Peyer's patch (tissue), 4 donors: ENCODE data around the gene HCST.

Experiments used
- POLR2A ChIP-seq, 2 donors: fragments of 450-650 bp; IDR thresholded peaks; one replicate each; pipeline ENCODE4 v1.5.1; 2017; ENCODE audit warnings: antibody characterized with exemption in 2 of 2, mild to moderate bottlenecking in 2 of 2, moderate library complexity in 2 of 2
- TF ChIP-seq, protein P1 (sequence below), 6 experiments: fragments of 450-650 bp in 4 of 6; fragments of 200-600 bp in 2 of 6; sonication (generic) in 1 of 6; IDR thresholded peaks; one replicate each; pipeline ENCODE4 v1.5.1; 2017 to 2019; ENCODE audit warnings: antibody characterized with exemption in 6 of 6, mild to moderate bottlenecking in 3 of 6, moderate library complexity in 1 of 6

GRCh38 chr19:35904311-35905068 is 2.2 kb downstream of the HCST start:
- TF ChIP-seq, protein P1, sequence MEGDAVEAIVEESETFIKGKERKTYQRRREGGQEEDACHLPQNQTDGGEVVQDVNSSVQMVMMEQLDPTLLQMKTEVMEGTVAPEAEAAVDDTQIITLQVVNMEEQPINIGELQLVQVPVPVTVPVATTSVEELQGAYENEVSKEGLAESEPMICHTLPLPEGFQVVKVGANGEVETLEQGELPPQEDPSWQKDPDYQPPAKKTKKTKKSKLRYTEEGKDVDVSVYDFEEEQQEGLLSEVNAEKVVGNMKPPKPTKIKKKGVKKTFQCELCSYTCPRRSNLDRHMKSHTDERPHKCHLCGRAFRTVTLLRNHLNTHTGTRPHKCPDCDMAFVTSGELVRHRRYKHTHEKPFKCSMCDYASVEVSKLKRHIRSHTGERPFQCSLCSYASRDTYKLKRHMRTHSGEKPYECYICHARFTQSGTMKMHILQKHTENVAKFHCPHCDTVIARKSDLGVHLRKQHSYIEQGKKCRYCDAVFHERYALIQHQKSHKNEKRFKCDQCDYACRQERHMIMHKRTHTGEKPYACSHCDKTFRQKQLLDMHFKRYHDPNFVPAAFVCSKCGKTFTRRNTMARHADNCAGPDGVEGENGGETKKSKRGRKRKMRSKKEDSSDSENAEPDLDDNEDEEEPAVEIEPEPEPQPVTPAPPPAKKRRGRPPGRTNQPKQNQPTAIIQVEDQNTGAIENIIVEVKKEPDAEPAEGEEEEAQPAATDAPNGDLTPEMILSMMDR (IDR thresholded peaks at IDR 0.05), result no peak
- TF ChIP-seq POLR2A (IDR thresholded peaks at IDR 0.05), result no peak
